ENCODE measurements around the gene TP53BP1. TPM values are rescaled to one million over a fixed set of nuclear protein-coding genes. Genes with fewer than 3 reads are reported as not detected.
A peak's percentile ranks its signal among the peaks of the same experiment; 100 is the strongest.
"Not testable (repeated sequence)": the region's sequence is repeated elsewhere in the genome, so short reads cannot be mapped to it uniquely, and the experiment has no call there.

The TP53BP1 gene
- polyA plus RNA-seq, 1 donor from 2014 or later: 10.7 TPM

DNA sequence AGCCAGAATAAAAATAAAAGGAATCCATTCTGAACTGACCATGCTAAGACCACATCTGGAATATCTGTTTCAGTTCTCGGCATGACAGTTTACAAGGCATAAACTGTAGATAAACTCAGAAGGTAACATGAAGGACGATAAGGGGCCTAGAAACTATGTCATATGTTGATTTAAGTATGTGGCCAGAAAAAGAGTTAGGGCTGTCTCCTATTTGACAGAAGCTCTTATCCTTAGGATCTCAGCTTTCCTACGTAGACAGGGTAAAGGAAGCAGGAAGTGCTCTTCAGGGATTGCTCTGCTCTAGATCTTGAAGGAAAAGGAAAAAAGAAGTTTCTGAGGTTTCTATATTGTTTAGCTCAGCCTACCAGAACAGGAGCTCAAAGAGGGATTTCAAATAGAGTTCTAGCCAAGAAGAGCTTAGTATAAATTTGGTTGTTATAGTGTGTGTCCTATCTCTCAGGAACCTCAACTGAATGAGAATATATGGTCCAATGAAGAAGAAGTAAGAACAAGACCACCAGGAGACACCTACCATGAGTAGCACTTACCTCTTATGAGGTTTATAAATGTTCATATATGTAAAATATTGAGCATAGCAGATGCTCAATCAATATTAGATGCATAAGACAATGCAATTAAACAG is 59.2 kb downstream of the TP53BP1 start:
- no peak overlapping the region for H3K27ac Mint-ChIP-seq

GRCh38 chr15:43433165-43433564 is 59.8 kb downstream of the TP53BP1 start:
- Mint-ChIP-seq H3K36me3 (peaks cover 4% of the 10 kb centered on the region), H3K27me3 (no peaks in the 10 kb centered on the region), H3K9me3 (no peaks in the 10 kb centered on the region), H3K27ac (no peak overlapping the region), H3K4me3 (no peak overlapping the region), H3K4me1 (peaks cover 0 to 4% (median 1%) of the 10 kb centered on the region in 3 donors)

More for the DNA sequence above, 59.2 kb downstream of the TP53BP1 start:
- Mint-ChIP-seq H3K4me1 (peaks cover 0 to 4% (median 1%) of the 10 kb centered on the region in 3 donors), H3K36me3 (peaks cover 4% of the 10 kb centered on the region), H3K27me3 (no peaks in the 10 kb centered on the region), H3K4me3 (no peak overlapping the region), H3K9me3 (no peaks in the 10 kb centered on the region)

DNA sequence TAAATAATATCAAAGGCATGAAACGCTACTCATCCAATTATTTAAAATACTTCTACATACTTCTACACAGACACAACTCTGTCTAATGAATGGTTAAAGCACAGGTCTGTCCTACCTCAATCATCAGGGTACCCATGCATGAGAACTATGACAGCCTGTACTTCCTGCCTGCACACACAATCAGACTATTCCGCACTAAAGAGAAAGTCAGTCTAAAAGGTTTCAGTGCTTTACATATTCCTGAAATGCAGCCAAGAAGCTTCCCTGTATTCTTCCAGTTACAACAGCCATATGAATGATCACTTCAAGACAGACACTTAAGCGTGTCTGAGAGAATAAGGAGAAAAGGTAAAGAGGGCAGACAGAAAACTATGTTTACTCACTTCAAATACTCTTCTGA is 63.3 kb downstream of the TP53BP1 start:
- H3K9me3 Mint-ChIP-seq: no peaks in the 10 kb centered on the region
- peaks cover 8% of the 10 kb centered on the region for H3K36me3 Mint-ChIP-seq
- no peak overlapping the region for H3K27ac Mint-ChIP-seq
- H3K27me3 Mint-ChIP-seq: no peaks in the 10 kb centered on the region
- no peak overlapping the region for H3K4me3 Mint-ChIP-seq
- peaks cover 0 to 4% (median 1%) of the 10 kb centered on the region in 3 donors for H3K4me1 Mint-ChIP-seq

- H3K9me3 Mint-ChIP-seq: no peaks in the 10 kb centered on the region
- no peak overlapping the region for H3K27ac Mint-ChIP-seq
- peaks cover 0 to 7% (median 3%) of the 10 kb centered on the region in 3 donors for H3K4me1 Mint-ChIP-seq
- H3K36me3 Mint-ChIP-seq: peaks cover 13% of the 10 kb centered on the region
- H3K4me3 Mint-ChIP-seq: no peak overlapping the region
- no peaks in the 10 kb centered on the region for H3K27me3 Mint-ChIP-seq
These were observed 69.2 kb downstream of the TP53BP1 start for GRCh38 chr15:43423793-43424192.

DNA sequence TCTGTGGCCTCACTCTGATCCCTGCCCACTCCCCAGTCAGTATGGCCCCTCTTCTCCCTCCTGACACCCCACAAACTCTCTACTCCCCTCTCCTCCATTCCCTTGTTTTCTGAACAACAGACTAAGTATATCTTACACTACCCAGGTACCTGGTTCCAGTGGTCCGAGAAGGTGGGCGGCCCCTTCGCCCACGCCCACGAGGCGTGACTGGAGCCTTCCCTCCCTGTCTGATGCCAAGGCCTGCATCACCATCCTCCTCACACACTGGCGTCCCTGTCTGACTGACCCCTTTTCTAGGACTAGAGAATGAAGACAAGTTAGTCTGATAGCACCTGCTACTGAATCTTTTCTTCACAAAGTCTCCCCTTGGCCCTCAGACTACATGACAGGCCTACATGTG is 72.1 kb downstream of the TP53BP1 start:
- peak overlapping the region in 1 of 3 donors; percentile 69 for H3K27ac Mint-ChIP-seq
- peaks cover 6% of the 10 kb centered on the region for H3K36me3 Mint-ChIP-seq
- no peaks in the 10 kb centered on the region for H3K9me3 Mint-ChIP-seq
- no peaks in the 10 kb centered on the region for H3K27me3 Mint-ChIP-seq
- H3K4me3 Mint-ChIP-seq: no peak overlapping the region
- H3K4me1 Mint-ChIP-seq: peaks cover 0 to 7% (median 4%) of the 10 kb centered on the region in 3 donors

- peaks cover 6% of the 10 kb centered on the region for H3K36me3 Mint-ChIP-seq
- peak overlapping the region in 1 of 3 donors; percentile 69 for H3K27ac Mint-ChIP-seq
- peaks cover 0 to 7% (median 4%) of the 10 kb centered on the region in 3 donors for H3K4me1 Mint-ChIP-seq
- H3K27me3 Mint-ChIP-seq: no peaks in the 10 kb centered on the region
- no peak overlapping the region for H3K4me3 Mint-ChIP-seq
- H3K9me3 Mint-ChIP-seq: no peaks in the 10 kb centered on the region
These were observed 72.5 kb downstream of the TP53BP1 start for GRCh38 chr15:43420435-43420834.

- Mint-ChIP-seq H3K4me3 (no peak overlapping the region), H3K27ac (no peak overlapping the region), H3K4me1 (peaks cover 0 to 1% (median 0%) of the 10 kb centered on the region in 3 donors), H3K36me3 (peaks cover 2% of the 10 kb centered on the region), H3K9me3 (no peaks in the 10 kb centered on the region), H3K27me3 (no peaks in the 10 kb centered on the region)
These were observed 78.8 kb downstream of the TP53BP1 start for GRCh38 chr15:43414196-43414595.

GRCh38 chr15:43412096-43412495 is 80.9 kb downstream of the TP53BP1 start:
- H3K27ac Mint-ChIP-seq: peak overlapping the region in 1 of 3 donors; percentile 32
- no peak overlapping the region for H3K4me3 Mint-ChIP-seq
- no peaks in the 10 kb centered on the region for H3K4me1 Mint-ChIP-seq
- peaks cover 6% of the 10 kb centered on the region for H3K36me3 Mint-ChIP-seq
- no peaks in the 10 kb centered on the region for H3K27me3 Mint-ChIP-seq
- H3K9me3 Mint-ChIP-seq: no peaks in the 10 kb centered on the region

GRCh38 chr15:43410572-43411214 is 82.3 kb downstream of the TP53BP1 start:
- Mint-ChIP-seq H3K4me3 (no peak overlapping the region), H3K4me1 (no peaks in the 10 kb centered on the region), H3K9me3 (no peaks in the 10 kb centered on the region), H3K27ac (peak overlapping the region in 1 of 3 donors; percentile 39), H3K36me3 (peaks cover 6% of the 10 kb centered on the region), H3K27me3 (no peaks in the 10 kb centered on the region)

GRCh38 chr15:43408789-43409188 is 84.2 kb downstream of the TP53BP1 start:
- Mint-ChIP-seq H3K9me3 (no peaks in the 10 kb centered on the region), H3K27me3 (no peaks in the 10 kb centered on the region), H3K36me3 (peaks cover 14% of the 10 kb centered on the region), H3K27ac (no peak overlapping the region), H3K4me3 (no peak overlapping the region), H3K4me1 (no peaks in the 10 kb centered on the region)

- H3K4me3 Mint-ChIP-seq: no peak overlapping the region
- peaks cover 14% of the 10 kb centered on the region for H3K36me3 Mint-ChIP-seq
- no peaks in the 10 kb centered on the region for H3K9me3 Mint-ChIP-seq
- H3K27ac Mint-ChIP-seq: peak overlapping the region in 2 of 3 donors; percentile 15 to 40
- H3K4me1 Mint-ChIP-seq: no peaks in the 10 kb centered on the region
- H3K27me3 Mint-ChIP-seq: no peaks in the 10 kb centered on the region
These were observed 86.1 kb downstream of the TP53BP1 start for GRCh38 chr15:43406808-43407207.

DNA sequence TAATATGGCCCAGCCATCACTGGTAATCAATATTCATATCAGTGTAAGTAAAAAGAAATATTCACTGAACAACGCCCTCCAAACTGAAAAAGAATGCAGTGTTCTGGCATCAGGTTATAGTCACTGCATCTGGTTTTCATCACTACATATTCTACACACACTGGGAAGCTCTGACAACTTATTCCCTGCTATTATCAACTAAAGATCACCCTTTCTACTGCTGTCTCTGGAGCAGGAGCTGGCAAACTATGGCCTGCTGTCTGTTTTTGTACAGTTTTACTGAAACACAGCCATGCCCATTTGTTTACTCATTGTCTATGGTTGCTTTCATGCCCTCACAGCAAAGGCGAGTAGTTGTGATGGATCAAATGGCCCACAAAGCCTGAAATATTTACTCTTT is 86.8 kb downstream of the TP53BP1 start:
- no peaks in the 10 kb centered on the region for H3K27me3 Mint-ChIP-seq
- H3K9me3 Mint-ChIP-seq: no peaks in the 10 kb centered on the region
- H3K27ac Mint-ChIP-seq: peak overlapping the region in 1 of 3 donors; percentile 48
- H3K4me1 Mint-ChIP-seq: no peaks in the 10 kb centered on the region
- H3K36me3 Mint-ChIP-seq: peaks cover 14% of the 10 kb centered on the region
- no peak overlapping the region for H3K4me3 Mint-ChIP-seq

- Mint-ChIP-seq H3K4me1 (no peaks in the 10 kb centered on the region), H3K4me3 (no peak overlapping the region), H3K9me3 (no peaks in the 10 kb centered on the region), H3K27ac (no peak overlapping the region), H3K27me3 (no peaks in the 10 kb centered on the region), H3K36me3 (peaks cover 13% of the 10 kb centered on the region)
These were observed 88.8 kb downstream of the TP53BP1 start for GRCh38 chr15:43404130-43404529.

GRCh38 chr15:43403616-43404015 is 89.3 kb downstream of the TP53BP1 start:
- no peak overlapping the region for H3K27ac Mint-ChIP-seq
- H3K27me3 Mint-ChIP-seq: no peaks in the 10 kb centered on the region
- H3K36me3 Mint-ChIP-seq: peaks cover 13% of the 10 kb centered on the region
- H3K9me3 Mint-ChIP-seq: no peaks in the 10 kb centered on the region
- H3K4me3 Mint-ChIP-seq: no peak overlapping the region
- H3K4me1 Mint-ChIP-seq: no peaks in the 10 kb centered on the region

- peaks cover 11% of the 10 kb centered on the region for H3K36me3 Mint-ChIP-seq
- H3K4me1 Mint-ChIP-seq: no peaks in the 10 kb centered on the region
- no peak overlapping the region for H3K27ac Mint-ChIP-seq
- no peak overlapping the region for H3K4me3 Mint-ChIP-seq
- no peaks in the 10 kb centered on the region for H3K9me3 Mint-ChIP-seq
- H3K27me3 Mint-ChIP-seq: no peaks in the 10 kb centered on the region
These were observed 90.7 kb downstream of the TP53BP1 start for GRCh38 chr15:43402255-43402654.

- Mint-ChIP-seq H3K27ac (peak overlapping the region in 1 of 3 donors; percentile 67), H3K36me3 (peaks cover 13% of the 10 kb centered on the region)
- not testable (repeated sequence) for H3K4me1 Mint-ChIP-seq, H3K9me3 Mint-ChIP-seq, H3K4me3 Mint-ChIP-seq, H3K27me3 Mint-ChIP-seq
These were observed 99.4 kb downstream of the TP53BP1 start for GRCh38 chr15:43393592-43393991.

Data from IgD-negative memory B cell (primary cell).